ENCODE data around the gene CDRT4. TPM values are rescaled to one million over a fixed set of nuclear protein-coding genes. Genes with fewer than 3 reads are reported as not detected.
A peak's percentile ranks its signal among the peaks of the same experiment; 100 is the strongest.

CDRT4 gene
- total RNA-seq, 1 experiment from 2014 or later: 0.20 TPM

- DNase-seq (ENCODE audit: low spot score): no peak
These were observed 25.6 kb upstream of the CDRT4 start for GRCh38 chr17:15492791-15493692.

GRCh38 chr17:15492186-15492585 lies 24.8 kb upstream of the CDRT4 start:
- no peak for DNase-seq (ENCODE audit: low spot score)

GRCh38 chr17:15490634-15491261 lies 23.3 kb upstream of the CDRT4 start:
- peak; percentile 48 for DNase-seq (ENCODE audit: low spot score)

- no peak for DNase-seq (ENCODE audit: low spot score)
These were observed 21.1 kb upstream of the CDRT4 start for GRCh38 chr17:15488557-15488956.

- no peak for DNase-seq (ENCODE audit: low spot score)
These were observed 17.6 kb upstream of the CDRT4 start for GRCh38 chr17:15485045-15485444.

- no peak for DNase-seq (ENCODE audit: low spot score)
These were observed 16.0 kb upstream of the CDRT4 start for GRCh38 chr17:15483431-15483830.

GRCh38 chr17:15482476-15482875 lies 15.1 kb upstream of the CDRT4 start:
- DNase-seq (ENCODE audit: low spot score): no peak

GRCh38 chr17:15481481-15481880 lies 14.1 kb upstream of the CDRT4 start:
- DNase-seq (ENCODE audit: low spot score): no peak

- no peak for DNase-seq (ENCODE audit: low spot score)
These were observed 12.8 kb upstream of the CDRT4 start for GRCh38 chr17:15480204-15480603.

GRCh38 chr17:15479703-15480102 lies 12.3 kb upstream of the CDRT4 start:
- DNase-seq (ENCODE audit: low spot score): peak; percentile 35

- DNase-seq (ENCODE audit: low spot score): no peak
These were observed 11.4 kb upstream of the CDRT4 start for GRCh38 chr17:15478845-15479244.

- no peak for DNase-seq (ENCODE audit: low spot score)
These were observed 8.4 kb upstream of the CDRT4 start for GRCh38 chr17:15475631-15476354.

GRCh38 chr17:15472891-15473290 lies 5.5 kb upstream of the CDRT4 start:
- no peak for DNase-seq (ENCODE audit: low spot score)

GRCh38 chr17:15470536-15470935 lies 3.1 kb upstream of the CDRT4 start:
- no peak for DNase-seq (ENCODE audit: low spot score)

- no peak for DNase-seq (ENCODE audit: low spot score)
These were observed 1.8 kb upstream of the CDRT4 start for GRCh38 chr17:15469260-15469659.

GRCh38 chr17:15468126-15468525 lies 705 bp upstream of the CDRT4 start:
- no peak for DNase-seq (ENCODE audit: low spot score)

GRCh38 chr17:15466131-15466530 lies 1.3 kb downstream of the CDRT4 start:
- DNase-seq (ENCODE audit: low spot score): no peak

- DNase-seq (ENCODE audit: low spot score): no peak
These were observed 2.2 kb downstream of the CDRT4 start for GRCh38 chr17:15465045-15465701.

GRCh38 chr17:15464231-15464985 lies 3.0 kb downstream of the CDRT4 start:
- no peak for DNase-seq (ENCODE audit: low spot score)

GRCh38 chr17:15462976-15463772 lies 4.2 kb downstream of the CDRT4 start:
- no peak for DNase-seq (ENCODE audit: low spot score)
